Measurements from ENCODE around the gene SLC39A3.

SLC39A3 gene

DNA sequence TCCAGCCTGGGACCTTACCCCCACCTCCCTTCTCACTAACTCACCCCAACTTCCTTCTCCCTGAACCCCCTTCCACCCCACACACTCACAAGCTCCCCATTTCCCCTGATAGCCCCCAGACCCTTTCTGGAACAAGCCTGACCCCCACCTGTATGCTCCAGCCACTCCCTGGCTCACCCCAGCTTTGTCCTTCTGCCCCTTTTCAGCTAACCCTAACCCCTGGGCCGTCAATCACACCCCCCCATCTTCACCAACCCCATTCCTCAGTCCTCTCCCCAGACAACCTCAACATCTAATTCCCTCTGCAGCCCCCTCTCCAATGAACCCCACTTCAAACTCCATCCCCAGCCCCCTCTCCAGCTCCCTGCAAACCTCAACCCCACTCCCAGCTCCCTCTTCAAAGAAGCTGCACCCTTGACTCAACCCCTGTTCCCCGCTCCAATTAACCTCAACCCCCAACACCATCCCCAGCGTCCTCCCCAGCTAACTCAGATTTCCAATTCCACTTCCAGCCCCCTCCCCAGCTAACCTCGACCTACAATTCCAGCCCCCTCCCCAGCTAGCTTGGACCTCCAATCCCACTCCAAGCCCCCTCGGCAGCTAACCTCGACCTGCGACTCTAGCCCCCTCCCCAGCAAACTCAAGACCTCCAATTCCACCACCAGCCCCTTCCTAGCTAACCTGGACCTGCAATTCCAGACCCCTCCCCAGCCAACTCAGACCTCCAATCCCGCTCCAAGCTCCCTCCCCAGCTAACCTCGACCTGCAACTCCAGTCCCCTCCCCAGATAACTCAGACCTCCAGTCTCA is 38.3 kb downstream of the SLC39A3 start:
- no peak for DNase-seq

DNA sequence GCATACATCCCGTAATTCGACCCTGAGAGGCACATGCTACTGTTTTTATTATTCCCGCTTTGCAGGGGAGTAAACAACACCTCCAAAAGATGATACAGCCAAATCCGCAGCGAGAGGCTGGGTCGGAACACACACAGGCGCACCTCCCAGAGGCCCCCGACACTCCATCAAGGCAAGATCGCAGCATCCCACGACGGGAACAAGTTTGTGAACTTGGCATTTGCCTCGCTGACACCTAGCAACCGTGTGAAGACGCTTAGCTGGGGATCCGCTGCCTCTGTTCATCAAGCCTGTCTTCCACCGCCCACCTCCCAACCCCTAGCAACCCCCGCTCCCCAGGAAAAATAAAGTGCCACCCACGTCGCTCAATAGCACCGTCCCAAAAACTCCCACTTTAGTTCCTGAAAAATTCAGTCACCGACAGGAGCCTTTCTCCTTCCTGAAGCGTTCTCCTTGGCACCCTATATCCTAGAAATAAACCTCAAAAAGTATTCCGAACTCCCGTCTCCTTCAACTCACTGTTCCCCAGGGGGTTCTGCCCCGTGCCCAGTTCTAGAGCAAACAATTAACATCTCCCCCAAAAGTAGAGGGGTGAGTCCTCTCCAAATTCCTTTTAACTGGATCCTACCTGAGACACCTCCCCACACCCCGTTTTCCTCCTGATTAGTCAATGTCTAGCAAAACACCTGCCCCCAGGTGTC is 39.0 kb downstream of the SLC39A3 start:
- DNase-seq: no peak

DNA sequence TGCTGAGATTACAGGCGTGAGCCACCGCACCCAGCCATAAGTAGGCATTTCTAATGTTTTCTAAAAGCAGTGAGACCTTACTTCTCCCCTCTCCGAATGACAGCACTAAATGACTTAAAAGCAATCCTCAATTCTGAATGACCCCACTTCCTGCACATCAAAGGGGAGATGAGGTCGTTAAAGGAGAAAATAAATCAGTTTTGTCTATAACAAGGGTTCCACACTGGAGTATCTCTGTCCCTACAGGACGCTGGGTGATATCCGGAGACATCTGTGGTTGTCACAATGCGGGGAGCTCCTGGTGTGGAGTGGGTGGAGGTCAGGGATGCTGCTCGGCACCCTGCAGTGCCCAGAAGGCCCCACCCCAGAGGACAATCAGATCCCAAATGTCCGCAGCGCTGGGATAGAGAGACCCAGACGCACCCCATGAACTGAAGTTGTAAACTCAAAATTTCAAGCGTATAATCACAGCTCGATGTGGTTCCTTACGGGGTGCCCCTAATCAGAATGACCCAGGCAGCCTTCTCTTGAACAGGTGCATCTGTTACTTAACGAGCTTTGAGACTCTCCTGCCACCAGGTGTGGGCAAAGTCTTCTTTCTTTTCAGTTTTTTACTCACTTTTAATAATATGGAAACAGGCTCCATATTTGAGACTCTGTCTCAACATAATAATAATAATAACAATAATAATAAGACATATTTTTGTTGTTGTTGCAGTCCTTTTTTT is 40.2 kb downstream of the SLC39A3 start:
- no peak for DNase-seq

DNA sequence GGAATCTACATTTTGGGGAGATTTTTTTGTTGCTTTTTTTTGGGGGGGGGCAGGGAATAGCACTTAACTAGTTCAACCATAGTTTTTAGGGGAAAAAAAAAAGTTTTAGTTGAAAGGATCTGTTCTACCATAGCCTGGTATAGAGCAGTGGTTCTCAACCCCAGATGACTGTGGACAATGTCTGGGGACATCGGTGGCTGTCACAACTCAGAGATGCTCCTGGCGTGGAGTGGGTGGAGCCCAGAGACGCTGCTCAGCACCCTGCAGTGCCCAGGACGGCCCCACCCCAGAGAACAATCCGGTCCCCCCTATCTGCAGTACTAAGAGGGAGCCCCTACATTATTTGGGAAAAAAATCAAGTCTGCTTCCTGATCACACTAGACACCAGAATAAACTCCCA is 45.6 kb downstream of the SLC39A3 start:
- DNase-seq: no peak

DNA sequence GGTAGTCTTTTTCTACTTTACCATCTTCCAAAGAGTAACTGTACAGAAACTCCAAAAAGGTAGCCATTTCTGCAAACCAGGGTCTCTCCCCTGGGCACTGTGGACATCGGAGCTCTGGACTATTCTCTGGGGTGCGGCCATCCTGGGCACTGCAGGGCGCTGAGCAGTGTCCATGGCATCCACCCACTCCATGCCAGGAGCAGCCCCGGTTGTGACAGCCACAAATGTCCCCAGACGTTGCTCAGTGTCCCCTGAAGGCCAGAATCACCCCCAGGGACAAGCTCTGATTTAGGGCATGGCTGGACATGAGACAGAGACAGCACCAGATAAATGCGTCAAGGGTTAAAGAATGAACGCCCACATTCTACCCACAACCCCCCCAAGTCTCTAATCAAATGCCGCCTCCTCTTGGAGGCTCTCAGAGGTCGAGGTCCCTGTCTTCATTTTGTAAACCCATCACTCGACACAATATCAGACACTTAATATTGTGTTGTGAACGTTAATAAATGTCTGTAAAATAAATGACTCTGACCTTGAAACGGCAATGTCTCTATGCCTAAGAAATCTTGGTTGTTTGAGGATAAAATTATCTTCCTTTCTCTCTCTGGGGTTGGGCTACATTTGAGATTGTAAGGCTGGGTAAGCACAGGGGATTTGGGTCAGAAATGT is 46.2 kb downstream of the SLC39A3 start:
- DNase-seq: no peak

DNA sequence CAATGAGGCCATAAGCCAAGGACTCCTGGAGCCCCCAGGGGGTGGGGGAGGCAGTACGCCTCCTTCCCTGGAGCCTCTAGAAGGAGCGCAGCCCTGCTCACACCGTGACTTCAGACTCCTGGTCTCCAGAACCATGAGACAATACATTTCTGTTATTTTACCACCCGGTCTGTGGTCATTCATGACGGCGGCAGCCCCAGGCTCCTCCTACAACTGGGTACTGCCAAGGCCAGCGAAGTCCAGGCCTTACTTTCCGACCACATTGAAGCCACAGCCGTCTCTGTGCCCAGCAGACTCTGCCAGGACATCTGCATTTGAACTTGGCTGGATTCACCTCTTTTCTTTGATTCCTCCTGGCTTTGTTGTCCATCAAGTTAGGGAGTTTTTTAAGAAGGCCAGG is 47.9 kb downstream of the SLC39A3 start:
- DNase-seq: no peak

DNA sequence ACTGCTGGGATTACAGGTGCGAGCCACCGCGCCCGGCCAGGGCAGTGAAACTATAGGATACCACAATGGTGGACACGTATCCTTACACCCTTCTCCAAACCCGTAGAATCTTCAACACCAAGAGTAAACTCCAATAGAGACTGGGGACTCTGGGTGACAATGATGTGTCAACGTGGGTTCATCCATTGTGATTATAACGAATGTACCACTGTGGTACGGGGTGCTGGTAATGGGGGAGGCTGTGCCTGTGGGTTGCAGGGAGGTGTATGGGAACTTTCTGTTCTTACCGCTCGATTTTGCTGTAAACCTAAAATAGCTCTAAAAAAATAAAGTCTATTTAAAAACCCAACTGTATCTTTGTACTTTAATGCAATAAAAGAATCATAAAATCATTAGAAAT is 49.0 kb downstream of the SLC39A3 start:
- no peak for DNase-seq

DNA sequence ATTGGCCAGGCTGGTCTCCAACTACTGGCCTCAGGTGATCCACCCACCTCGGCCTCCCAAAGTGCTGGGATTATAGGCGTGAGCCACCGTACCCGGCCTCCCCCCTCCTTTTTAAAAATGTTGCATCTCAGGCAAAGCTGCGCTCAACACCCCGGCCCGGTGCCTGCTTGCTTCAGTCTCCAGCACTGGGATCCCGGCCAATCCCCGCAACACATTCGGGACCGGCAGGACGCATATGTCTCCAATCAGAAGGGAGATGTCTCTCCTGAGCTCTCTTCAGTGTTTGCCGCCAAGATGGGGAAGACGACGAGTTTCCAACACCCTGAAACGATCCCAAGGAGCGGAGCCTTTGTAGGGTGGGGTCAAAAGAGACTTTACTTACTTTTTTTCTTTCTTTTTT is 53.5 kb downstream of the SLC39A3 start:
- DNase-seq: no peak

DNA sequence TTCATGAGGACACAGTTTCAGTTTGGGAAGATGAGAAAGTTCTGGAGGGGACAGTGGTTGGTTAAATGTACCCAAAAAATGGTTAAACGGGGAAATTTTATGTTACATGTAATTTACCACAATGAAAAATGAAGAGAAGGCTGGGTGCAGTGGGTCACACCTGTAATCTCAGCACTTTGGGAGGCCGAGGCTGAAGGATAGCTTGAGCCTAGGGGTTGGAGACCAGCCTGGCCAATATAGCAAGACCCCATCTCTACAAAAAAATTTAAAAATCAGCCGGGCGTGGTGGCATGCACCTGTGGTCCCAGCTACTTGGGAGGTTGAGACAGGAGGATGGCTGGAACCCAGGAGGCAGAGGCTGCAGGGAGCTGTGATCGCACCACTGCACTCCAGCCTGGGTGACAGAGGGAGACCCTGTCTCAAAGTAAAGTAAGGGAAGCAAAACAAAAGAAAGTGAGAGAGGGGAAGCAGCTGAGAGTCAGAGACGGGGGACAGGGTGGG is 54.6 kb downstream of the SLC39A3 start:
- DNase-seq: no peak

DNA sequence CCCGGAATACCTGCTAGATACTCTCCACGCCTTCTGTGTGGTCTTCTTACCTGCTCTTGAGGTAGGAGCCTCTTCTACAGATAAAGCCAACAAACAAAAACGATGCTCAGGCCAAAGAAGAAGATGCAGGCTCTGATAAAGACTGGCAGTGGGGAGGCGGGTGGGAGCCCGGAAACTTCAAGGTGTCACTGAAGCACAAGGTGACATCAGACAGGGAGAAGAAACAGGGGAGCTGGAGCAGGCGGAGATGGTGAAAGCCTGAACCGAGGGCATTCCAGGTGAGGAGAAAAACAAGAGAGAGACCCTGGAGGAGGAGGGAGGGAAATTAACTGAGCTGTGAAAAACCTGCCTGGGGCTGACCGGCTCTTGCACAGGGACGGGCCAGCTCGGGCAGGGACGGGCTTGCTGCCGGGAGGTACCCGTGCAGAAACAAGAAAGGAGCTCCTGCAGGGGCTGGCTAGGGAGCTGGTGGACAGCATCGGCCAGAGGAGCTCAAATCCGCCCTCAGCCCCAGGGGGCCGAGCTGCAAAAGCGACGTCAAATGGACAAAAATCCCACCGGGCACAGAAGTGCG is 56.3 kb downstream of the SLC39A3 start:
- DNase-seq: no peak

Measured in DMS53 (cell line).